Activated CD4-positive, CD25-positive, alpha-beta regulatory T cell treated with anti-CD3 and anti-CD28 coated beads, Interleukin-2, amount 50 U/mL, for 16 hours (primary cell): ENCODE data around the gene PLCB4.
"Not testable (repeated sequence)": the region's sequence is repeated elsewhere in the genome, so short reads cannot be mapped to it uniquely, and the experiment has no call there.

Source experiments
- DNase-seq: peaks from one replicate; pipeline ENCODE4 v3.0.0-alpha.2; 2020; ENCODE audit warnings: low read depth, low spot score

Gene PLCB4

GRCh38 chr20:9068841-9069663 is at the start of gene PLCB4:
Gene PLCB4 (plus strand): TSS chr20:9069087. CDS start chr20:9307815, 238,728 bp downstream.
- no peak for DNase-seq

GRCh38 chr20:9019833-9020232 is 49.1 kb upstream of the PLCB4 start:
- DNase-seq, result no peak

- no peak for DNase-seq
Observed at GRCh38 chr20:9021216-9021615, 47.7 kb upstream of the PLCB4 start.

GRCh38 chr20:9021699-9022098 is 47.2 kb upstream of the PLCB4 start:
- DNase-seq, result no peak

GRCh38 chr20:9022376-9022775 is 46.5 kb upstream of the PLCB4 start:
- no peak for DNase-seq

GRCh38 chr20:9024606-9025005 is 44.3 kb upstream of the PLCB4 start:
- no peak for DNase-seq

- DNase-seq, result no peak
Observed at GRCh38 chr20:9025011-9025410, 43.9 kb upstream of the PLCB4 start.

GRCh38 chr20:9025643-9026042 is 43.2 kb upstream of the PLCB4 start:
- no peak for DNase-seq

GRCh38 chr20:9027626-9028025 is 41.3 kb upstream of the PLCB4 start:
- DNase-seq, result no peak

GRCh38 chr20:9028419-9028818 is 40.5 kb upstream of the PLCB4 start:
- no peak for DNase-seq

GRCh38 chr20:9031991-9032390 is 36.9 kb upstream of the PLCB4 start:
- DNase-seq, result no peak

GRCh38 chr20:9032758-9033157 is 36.1 kb upstream of the PLCB4 start:
- no peak for DNase-seq

GRCh38 chr20:9035126-9035525 is 33.8 kb upstream of the PLCB4 start:
- no peak for DNase-seq

GRCh38 chr20:9036593-9036992 is 32.3 kb upstream of the PLCB4 start:
- no peak for DNase-seq

GRCh38 chr20:9038791-9039535 is 29.9 kb upstream of the PLCB4 start:
- DNase-seq, result no peak

- DNase-seq, result no peak
Observed at GRCh38 chr20:9040863-9041524, 27.9 kb upstream of the PLCB4 start.

GRCh38 chr20:9043364-9043763 is 25.5 kb upstream of the PLCB4 start:
- DNase-seq, result no peak

GRCh38 chr20:9047928-9048327 is 21.0 kb upstream of the PLCB4 start:
- DNase-seq, result not testable (repeated sequence)

GRCh38 chr20:9051508-9051907 is 17.4 kb upstream of the PLCB4 start:
- DNase-seq, result no peak

GRCh38 chr20:9052136-9052535 is 16.8 kb upstream of the PLCB4 start:
- no peak for DNase-seq

GRCh38 chr20:9053108-9053507 is 15.8 kb upstream of the PLCB4 start:
- DNase-seq, result no peak

- DNase-seq, result no peak
Observed at GRCh38 chr20:9054176-9054575, 14.7 kb upstream of the PLCB4 start.
